ENCODE data around the gene NOBOX.
"Not testable (repeated sequence)": the region's sequence is repeated elsewhere in the genome, so short reads cannot be mapped to it uniquely, and the experiment has no call there.

Gene NOBOX

GRCh38 chr7:144391014-144391413 lies 12.5 kb downstream of the NOBOX start:
- DNase-seq (ENCODE audit: low spot score): no peak

DNA sequence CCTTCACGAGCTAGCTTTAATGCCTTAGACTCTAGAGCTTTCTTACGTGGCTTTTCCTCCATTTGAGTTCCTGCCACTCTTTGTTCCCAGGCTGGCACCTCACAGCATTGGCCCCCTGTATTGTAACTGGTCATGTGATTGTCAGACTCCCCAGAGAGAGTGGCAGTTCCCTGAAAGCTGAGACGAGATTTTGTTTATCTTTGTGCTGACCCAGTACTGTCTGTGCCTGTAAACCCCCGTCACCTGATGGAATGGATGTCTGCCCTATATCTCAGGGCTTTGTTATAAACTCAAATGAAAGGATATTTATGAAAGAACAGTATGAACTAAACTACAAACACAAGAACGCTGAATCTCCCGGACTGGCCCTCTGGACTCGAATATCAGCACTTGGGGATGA lies 13.0 kb downstream of the NOBOX start:
- no peak for DNase-seq (ENCODE audit: low spot score)

DNA sequence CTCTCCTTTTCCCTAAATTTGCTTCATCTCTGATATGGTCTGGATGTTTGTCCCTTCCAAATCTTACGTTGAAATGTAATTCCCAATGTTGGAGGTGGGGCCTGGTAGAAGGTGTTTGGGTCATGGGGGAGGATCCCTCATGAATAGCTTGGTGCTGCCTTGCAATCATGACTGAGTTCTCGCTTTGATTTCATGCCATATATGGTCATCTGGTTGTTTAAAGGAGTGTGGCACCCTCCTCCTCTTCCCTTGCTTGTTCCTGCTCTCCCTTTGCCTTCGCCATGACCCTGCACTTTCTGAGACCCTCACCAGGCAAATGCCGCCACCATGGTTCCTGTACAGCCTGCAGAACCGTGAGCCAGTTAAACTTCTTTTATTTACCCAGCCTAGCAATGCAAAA lies 14.5 kb downstream of the NOBOX start:
- DNase-seq (ENCODE audit: low spot score): no peak

- no peak for DNase-seq (ENCODE audit: low spot score)
These were observed 16.8 kb downstream of the NOBOX start for GRCh38 chr7:144386741-144387140.

- no peak for DNase-seq (ENCODE audit: low spot score)
These were observed 18.8 kb downstream of the NOBOX start for GRCh38 chr7:144384555-144385245.

DNA sequence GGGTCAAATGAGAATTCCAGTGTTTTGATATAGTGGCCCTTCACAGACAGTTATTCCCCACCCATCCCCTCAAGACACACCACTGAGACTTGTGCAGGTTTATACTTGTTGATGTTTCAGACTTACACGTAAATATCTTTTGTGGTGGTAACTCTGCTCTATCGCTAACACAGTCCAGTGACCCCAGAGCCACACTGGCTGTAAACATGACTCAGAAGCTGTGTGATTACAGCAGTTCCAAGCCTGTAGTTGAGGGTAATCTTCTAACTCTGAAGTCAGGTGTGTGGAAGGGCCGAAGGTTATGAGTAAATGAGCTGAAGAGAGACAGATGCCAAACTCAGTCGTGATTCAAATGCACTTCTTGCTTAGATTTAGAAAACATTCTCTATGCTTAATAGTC lies 19.4 kb downstream of the NOBOX start:
- DNase-seq (ENCODE audit: low spot score): peak; percentile 21

- DNase-seq (ENCODE audit: low spot score): no peak
These were observed 23.6 kb downstream of the NOBOX start for GRCh38 chr7:144379776-144380384.

GRCh38 chr7:144378651-144379050 lies 24.8 kb downstream of the NOBOX start:
- DNase-seq (ENCODE audit: low spot score): peak; percentile 24

DNA sequence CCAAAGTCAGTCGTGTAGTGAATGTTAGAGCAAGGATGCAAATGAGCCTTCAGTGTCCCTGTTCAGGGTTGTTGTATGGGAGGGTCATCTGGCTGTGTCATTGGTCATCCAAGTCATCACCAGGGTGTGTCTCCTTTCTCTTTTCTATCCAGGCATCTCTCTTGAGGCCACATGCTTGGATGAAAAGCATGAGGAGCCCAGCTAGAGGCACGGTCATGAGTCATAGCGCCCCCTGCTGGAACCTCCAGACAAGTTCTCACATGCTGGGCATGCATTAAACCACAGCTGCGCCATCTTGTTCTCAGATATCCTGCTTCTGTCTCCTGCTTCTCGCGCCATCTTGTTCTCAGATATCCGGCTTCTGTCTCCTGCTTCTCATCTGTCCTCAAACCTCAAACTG lies 34.3 kb downstream of the NOBOX start:
- DNase-seq (ENCODE audit: low spot score): not testable (repeated sequence)

DNA sequence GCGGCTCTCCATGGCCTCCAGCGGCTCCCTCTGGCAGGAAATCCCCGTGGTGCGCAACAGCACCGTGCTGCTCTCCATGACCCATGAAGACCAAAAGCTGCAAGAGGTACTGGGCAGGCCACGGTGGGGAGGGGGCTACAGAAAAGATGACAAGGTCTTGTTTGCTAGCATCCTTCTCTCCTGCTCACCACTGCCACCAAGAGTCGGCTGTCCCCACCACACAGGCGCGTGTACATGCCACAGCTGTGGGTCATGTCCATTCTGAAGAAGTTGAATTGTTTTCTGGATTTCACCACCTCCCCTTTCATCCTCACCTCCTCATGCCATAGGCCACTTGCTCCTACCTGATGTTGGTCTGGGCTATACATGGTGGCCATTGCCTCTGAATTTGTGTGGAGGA lies 36.2 kb downstream of the NOBOX start:
- DNase-seq (ENCODE audit: low spot score): not testable (repeated sequence)

DNA sequence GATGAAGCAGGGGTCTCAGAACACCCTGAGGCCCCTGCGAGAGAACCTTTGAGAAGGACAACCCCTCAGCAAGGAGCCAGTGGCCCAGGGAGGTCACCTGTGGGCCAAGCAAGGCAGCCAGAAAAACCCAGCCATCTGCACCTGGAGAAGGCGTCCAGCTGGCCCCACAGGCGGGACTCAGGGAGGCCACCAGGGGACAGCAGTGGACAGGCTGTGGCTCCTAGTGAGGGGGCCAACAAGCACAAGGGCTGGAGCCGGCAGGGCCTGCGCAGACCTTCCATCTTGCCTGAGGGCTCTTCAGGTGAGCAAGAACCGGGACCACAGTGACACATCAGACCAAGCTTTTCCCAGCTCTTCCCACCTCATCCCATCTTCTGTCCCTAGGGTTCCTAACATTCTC lies 38.0 kb downstream of the NOBOX start:
- not testable (repeated sequence) for DNase-seq (ENCODE audit: low spot score)

DNA sequence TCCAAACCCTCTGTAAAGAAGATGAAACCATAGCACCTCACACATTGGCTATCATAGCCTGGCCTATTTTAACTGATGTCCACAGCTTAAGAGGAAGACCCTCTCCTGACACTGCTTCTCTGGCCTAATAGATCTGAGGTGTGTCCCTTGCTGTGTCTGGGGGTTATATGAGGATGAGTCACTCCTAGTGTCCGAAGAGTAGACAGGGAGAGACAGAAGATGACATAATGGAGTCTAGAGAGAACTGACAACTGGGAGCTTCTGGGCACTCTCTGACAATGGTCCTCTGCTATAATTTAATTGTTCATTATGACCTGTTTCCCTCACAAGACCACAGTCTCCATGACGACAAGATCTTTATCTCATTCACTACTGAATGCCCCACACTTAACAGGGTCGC lies 41.4 kb downstream of the NOBOX start:
- not testable (repeated sequence) for DNase-seq (ENCODE audit: low spot score)

DNA sequence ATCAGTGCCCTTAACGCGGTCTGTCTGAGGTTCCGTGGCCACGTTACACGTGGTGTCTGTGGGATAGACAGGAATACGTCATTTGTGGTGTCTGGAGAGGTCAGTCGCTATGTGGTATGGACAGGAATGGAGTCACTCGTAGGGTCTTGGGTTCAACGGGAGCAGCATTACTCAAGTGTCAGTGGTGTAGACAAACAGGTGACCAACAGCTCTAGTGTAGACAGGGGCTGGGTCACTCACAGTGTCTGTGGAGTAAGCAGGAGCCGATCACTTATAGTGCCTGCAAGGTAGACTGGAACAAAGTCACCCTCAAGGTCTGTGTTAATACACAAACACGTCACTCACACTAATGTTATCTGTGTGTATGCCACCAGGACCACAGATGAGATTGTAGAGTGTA lies 46.6 kb downstream of the NOBOX start:
- DNase-seq (ENCODE audit: low spot score): not testable (repeated sequence)

GRCh38 chr7:144356185-144356584 lies 47.3 kb downstream of the NOBOX start:
- not testable (repeated sequence) for DNase-seq (ENCODE audit: low spot score)

DNA sequence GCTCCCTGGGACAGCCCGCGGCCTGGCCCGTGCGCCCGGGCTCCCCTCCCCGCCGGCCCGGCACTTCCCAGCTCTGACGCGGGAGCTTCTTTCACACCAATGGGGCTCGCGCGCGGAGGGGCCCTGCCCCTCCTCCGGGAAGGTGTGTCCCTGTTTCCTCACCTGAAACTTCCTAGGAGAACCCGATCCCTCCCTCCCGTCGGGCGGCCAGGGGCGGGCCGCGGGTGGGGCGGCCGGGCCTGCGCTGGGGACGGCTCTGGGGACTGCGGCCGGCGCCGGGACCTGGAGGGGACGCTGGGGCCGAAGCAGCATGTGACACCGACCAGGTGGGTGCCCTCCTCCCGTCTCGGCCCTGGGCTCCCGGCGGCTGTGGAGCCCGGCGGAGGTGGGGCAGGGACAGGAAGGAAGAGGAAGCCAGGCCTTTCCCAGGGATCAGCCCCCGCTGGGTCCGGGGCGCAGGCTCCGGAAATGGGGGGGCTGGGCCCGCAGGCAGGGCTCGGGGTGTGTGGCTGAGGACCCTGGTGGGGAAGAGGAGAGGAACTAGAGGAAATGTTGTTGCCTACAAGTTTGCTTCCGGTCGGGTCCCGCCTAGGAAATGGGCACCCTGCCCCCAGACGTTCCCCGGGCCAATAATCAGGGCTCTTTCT lies 48.2 kb downstream of the NOBOX start, which contains the start of gene ARHGEF5:
ARHGEF5 (plus strand) TSS at position 227 of the 647 bp plus-strand sequence. CDS start 7,268 bp downstream, outside the sequence.
- not testable (repeated sequence) for DNase-seq (ENCODE audit: low spot score)

DNA sequence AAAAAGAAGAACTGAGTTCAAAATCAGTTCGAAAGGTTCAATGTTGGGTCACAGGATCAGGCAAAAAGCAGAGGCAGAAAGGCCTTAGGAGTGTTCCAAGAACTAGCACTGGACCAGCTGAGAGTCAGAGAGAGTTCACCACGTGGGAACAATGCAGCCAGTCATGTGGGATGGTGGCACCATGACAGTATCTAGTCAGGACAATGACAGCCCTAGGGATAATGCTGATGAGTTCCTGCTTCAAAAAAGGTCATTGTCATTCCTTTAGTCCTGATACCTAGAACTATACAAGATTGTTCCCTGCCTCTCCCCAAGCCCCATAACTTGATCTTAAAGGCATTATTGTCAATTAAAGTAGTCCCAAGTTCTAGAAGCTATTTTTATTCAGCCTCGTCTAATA lies 51.8 kb downstream of the NOBOX start:
- DNase-seq (ENCODE audit: low spot score): peak; percentile 0

- not testable (repeated sequence) for DNase-seq (ENCODE audit: low spot score)
These were observed 54.9 kb downstream of the NOBOX start for GRCh38 chr7:144348625-144349024.

Measured in RKO (cell line).